Right ventricle myocardium inferior (tissue), 1 donor: ENCODE measurements around the gene PCP2. TPM values are rescaled to one million over a fixed set of nuclear protein-coding genes. Genes with fewer than 3 reads are reported as not detected.
"Not testable (repeated sequence)": the region's sequence is repeated elsewhere in the genome, so short reads cannot be mapped to it uniquely, and the experiment has no call there.

Experiments
- ATAC-seq: fragments of 200-7000 bp; cut with Tn5 transposase; one replicate; pipeline ENCODE4 v1.9.1; 2020; ENCODE audit warnings: mild to moderate bottlenecking, moderate library complexity
- DNase-seq: peaks from one replicate; pipeline ENCODE4 v3.0.0; 2021; ENCODE audit errors: missing footprints
- intact Hi-C: fragments of 100-400 bp; cut with DNase I; formaldehyde crosslinking; loops from one replicate; pipeline ENCODE4 v1.11.0; 2022
- total RNA-seq: library from RNA; stranded (reverse); fragmentation: NEBNext Ultra II Directional; extraction: Animal tissue kit (Norgen Biotek cat#: 25700); gene quantifications from one replicate; pipeline ENCODE4 v1.2.1, GENCODE V29; 2021
- donor health status: DM: no; HTN: yes; CAD: no; lungs with severe emphysema.

Gene PCP2
- total RNA-seq, 1 donor from 2014 or later = 6.6 TPM

GRCh38 chr19:7665076-7665475 is 31.6 kb upstream of the PCP2 start:
- intact Hi-C loops = no loop called here
- ATAC-seq (no peak), DNase-seq (no peak)

DNA sequence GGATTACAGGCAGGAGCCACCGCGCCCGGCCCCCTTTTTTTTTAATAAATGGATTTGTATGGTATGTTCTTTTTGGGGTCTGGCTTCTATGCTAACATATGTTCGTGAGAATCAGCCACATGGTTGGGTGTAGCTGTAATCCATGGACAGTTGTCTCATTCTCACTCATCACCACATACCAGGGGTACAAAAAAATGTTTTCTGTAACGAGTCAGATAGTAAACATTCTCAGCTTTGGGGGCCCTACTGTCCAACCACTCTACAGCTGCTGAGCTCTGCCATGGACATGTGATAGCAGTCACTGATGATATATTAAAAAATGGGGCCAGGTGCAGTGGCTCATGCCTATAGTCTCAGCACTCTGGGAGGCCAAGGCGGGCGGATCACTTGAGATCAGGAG is 30.2 kb upstream of the PCP2 start:
- no peak for ATAC-seq
- no peak for DNase-seq
- intact Hi-C loops = no loop called here

DNA sequence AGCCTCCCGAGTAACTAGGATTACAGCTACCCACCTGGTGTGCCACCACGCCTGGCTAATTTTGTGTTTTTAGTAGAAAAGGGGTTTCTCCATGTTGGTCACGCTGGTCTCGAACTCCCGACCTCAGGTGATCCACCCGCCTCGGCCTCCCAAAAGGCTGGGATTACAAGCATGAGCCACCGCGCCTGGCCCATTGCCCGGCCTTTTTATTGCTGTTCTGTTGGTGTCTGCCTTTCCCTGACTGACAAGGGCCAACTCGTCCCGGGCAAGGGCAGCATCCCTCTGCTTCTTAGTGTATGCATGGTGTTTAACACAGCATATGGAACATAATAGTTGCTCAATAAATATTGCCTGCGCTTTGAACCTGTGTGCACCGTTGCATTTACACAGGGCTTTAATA is 29.1 kb upstream of the PCP2 start:
- intact Hi-C loops = no loop called here
- no peak for ATAC-seq
- no peak for DNase-seq

DNA sequence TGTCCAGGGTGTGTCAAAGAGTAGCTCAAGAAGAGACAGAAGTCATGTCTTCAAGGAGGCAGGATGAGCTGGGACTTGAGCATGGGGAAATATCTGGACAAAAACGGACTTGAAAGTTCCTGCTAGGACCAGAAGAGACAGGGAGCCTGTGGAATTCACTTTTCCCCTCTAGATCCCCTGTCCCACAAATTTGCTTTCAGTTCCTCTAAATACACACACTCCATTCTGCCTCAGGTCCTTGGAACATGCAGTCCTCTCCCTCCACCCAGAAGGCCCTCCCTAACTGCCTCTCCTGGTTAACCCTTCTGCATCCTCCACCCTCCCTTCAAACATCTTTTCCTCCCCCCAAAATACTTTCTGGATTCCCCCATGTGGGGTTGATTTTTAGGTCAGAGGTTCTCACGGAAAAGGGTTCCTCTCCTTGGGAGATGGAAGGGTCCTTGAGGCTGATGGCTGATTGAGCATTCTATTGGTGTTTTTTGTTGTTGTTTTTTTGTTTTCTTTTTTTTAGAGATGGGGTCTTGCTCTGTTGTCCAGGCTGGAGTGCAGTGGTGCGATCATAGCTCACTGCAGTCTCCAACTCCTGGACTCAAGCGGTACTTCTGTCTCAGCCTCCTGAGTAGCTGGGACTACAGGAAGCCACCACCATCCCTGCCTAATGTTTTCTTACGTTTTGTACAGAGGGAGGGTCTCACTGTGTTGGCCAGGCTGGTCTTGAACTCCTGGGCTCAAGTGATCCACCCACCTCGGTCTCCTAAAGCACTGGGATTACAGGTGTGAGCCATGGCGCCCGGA is 28.4 kb upstream of the PCP2 start:
- DNase-seq (no peak), ATAC-seq (no peak)
- intact Hi-C loops = no loop called here

- DNase-seq = no peak
- ATAC-seq = no peak
- intact Hi-C loops = no loop called here
Measured at GRCh38 chr19:7658219-7658686, 24.7 kb upstream of the PCP2 start.

DNA sequence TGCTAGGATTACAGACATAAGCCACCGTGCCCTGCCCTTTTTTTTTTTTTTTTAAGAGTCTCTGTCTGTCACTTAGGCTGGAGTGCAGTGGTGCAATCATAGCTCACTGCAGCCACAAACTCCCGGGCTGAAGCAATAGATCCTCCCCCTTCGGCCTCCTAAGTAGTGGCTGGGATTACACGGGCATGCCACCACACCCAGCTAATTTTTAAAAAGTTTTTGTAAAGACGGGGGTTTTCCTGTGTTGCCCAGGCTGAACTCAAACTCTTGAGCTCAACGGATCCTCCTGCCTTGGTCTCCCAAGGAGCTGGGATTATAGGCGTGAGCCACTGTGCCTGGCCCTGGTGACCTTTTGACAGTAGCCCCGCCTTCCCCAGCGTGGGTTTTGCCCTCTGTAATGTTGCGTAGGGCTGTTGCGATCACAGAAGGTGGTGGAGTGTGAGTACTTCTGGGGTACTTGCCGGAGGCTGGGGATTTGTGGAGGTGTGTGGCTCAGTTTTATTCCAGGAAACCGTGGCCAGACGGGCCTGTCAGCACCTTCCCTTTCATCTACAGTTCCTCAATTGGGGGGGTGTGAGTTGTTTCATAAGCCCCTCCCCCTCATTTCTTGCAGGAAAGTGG is 23.7 kb upstream of the PCP2 start:
- peak; percentile 69 for DNase-seq
- intact Hi-C loops = no loop called here
- peak; percentile 46 for ATAC-seq

GRCh38 chr19:7655581-7655980 is 22.1 kb upstream of the PCP2 start:
- intact Hi-C loops = no loop called here
- ATAC-seq = no peak
- peak; percentile 11 for DNase-seq

- intact Hi-C loops = no loop called here
- no peak for ATAC-seq
- DNase-seq = peak; percentile 20
Measured at GRCh38 chr19:7654401-7654800, 20.9 kb upstream of the PCP2 start.

- ATAC-seq = peak; percentile 77
- intact Hi-C loops = no loop called here
- peak; percentile 94 for DNase-seq
Measured at GRCh38 chr19:7652061-7652641, 18.6 kb upstream of the PCP2 start.

DNA sequence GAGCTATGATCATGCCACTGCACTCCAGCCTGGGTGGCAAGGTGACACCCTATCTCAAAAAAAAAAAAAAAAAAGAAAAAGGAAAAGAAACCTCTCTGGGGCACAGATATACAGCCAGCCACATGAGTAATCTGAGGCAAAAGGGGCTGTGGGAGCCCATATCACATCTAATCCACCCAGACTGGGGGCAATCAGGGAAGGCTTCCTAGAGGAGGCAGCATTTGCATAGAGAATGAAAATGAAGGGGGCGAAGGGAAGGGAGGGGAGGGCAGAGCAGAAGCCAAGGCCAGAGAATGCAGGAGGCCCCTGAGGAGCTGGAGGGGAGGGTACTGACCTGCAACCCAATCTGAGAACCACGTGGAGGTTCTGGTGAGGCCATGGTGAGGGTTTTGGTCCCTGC is 16.6 kb upstream of the PCP2 start:
- ATAC-seq = no peak
- DNase-seq = no peak
- intact Hi-C loops = no loop called here

GRCh38 chr19:7648265-7649014 is 14.9 kb upstream of the PCP2 start:
- ATAC-seq = no peak
- DNase-seq = peak; percentile 31
- intact Hi-C loops = no loop called here

DNA sequence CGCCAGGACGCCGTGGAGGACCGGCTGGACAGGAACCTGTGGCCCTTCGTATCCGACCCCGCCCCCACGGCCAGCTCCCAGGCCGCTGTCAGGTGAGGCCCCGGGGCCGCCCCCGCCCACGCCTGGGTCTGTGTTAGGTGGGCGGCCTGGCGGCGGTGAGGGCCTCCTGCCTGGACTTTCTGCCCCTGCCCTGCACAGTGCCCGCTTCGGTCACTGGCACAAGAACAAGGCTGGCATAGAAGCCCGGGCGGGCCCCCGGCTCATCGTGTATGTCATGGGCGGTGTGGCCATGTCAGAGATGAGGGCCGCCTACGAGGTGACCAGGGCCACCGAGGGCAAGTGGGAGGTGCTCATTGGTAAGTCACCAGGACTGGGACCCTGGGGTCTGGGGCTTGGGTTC is 13.6 kb upstream of the PCP2 start:
- intact Hi-C loops = no loop called here
- DNase-seq (peak; percentile 64), ATAC-seq (no peak)

DNA sequence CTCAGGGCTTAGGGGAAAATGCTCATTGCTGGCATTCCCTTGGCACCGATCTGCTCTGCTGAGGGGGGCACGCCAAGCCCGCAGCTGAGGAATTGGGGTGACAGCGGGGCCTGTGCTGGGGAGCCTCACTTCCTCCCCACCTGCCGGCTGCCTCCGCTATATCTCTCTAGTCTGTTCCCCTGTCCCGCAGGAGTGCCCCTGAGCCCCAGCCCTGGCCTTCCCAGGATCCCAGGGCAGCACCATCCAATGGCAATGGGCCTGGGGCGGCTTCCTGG is 12.8 kb upstream of the PCP2 start:
- no peak for DNase-seq
- intact Hi-C loops = no loop called here
- ATAC-seq = no peak

- no peak for ATAC-seq
- intact Hi-C loops = no loop called here
Measured at GRCh38 chr19:7645656-7646425, 12.3 kb upstream of the PCP2 start.

DNA sequence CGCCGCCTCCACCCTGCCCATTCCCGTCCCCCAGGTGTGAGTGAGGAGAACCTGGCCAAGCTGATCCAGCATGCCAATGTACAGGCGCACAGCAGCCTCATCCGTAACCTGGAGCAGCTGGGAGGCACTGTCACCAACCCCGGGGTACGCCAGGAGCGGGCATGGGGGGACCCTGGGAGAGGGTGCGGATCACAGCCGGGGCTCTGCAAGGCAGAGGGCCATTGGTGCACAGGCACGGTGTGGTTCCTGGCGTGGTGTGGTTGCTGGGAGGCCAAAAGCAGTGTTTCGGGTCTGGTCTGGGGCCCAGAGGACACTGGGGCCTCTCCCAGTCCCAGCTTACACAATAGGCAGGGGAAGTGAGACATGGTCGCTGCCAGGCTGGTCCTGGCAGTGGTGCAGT is 11.6 kb upstream of the PCP2 start:
- intact Hi-C loops = no loop called here
- ATAC-seq (no peak), DNase-seq (no peak)

More at GRCh38 chr19:7645656-7646425, 12.3 kb upstream of the PCP2 start:
- DNase-seq = no peak

DNA sequence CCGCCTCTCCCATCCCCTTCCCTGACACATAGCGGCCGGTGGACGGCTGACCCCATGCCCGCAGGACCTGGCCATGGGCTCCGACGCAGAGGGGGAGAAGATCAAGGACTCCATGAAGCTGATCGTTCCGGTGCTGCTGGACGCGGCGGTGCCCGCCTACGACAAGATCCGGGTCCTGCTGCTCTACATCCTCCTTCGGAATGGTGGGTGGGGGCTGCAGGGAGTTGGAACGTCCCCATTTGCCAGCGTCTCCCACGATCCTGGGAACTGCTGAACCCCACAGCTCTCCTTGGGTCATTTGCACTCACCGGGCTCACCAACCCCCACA is 11.0 kb upstream of the PCP2 start:
- DNase-seq = peak; percentile 30
- intact Hi-C loops = no loop called here
- ATAC-seq = no peak

GRCh38 chr19:7643629-7644549 is 10.4 kb upstream of the PCP2 start:
- peak; percentile 20 for DNase-seq
- ATAC-seq, intact Hi-C loops: not testable (repeated sequence)

- ATAC-seq = no peak
- DNase-seq = peak; percentile 39
- intact Hi-C loops = no loop called here
Measured at GRCh38 chr19:7643031-7643415, 9.5 kb upstream of the PCP2 start.
